ENCODE results near the gene CEP192.

CEP192 gene

GRCh38 chr18:12948050-12948804 is 42.9 kb upstream of the CEP192 start (continued):
- no peak; the same call in none of the 2 replicates for TF ChIP-seq ZNF324 (tag by site-specific recombination; IDR thresholded peaks at IDR 0.05)
- TF ChIP-seq ZNF398 (tag by site-specific recombination; IDR thresholded peaks at IDR 0.05): no peak; the same call in 1 of the 2 replicates
- TF ChIP-seq ZNF10 (tag by site-specific recombination; IDR thresholded peaks at IDR 0.05): no peak
- TF ChIP-seq ZNF48 (tag by site-specific recombination; IDR thresholded peaks at IDR 0.05): no peak
- TF ChIP-seq ZNF350 (tag by site-specific recombination; IDR thresholded peaks at IDR 0.05): no peak
- TF ChIP-seq ZNF423 (tag by site-specific recombination; IDR thresholded peaks at IDR 0.05): no peak
- no peak for TF ChIP-seq AEBP2 (tag by site-specific recombination; IDR thresholded peaks at IDR 0.05; ENCODE audit: borderline replicate concordance)
- TF ChIP-seq ZNF221 (tag by site-specific recombination; IDR thresholded peaks at IDR 0.05; ENCODE audit: borderline replicate concordance): no peak
- no peak for TF ChIP-seq ZNF23 (tag by site-specific recombination; IDR thresholded peaks at IDR 0.05; ENCODE audit: borderline replicate concordance)
- no peak for TF ChIP-seq ZNF560 (tag by site-specific recombination; IDR thresholded peaks at IDR 0.05; ENCODE audit: borderline replicate concordance)
- no peak for TF ChIP-seq ZNF624 (tag by site-specific recombination; IDR thresholded peaks at IDR 0.05)
- TF ChIP-seq PRDM4 (tag by site-specific recombination; IDR thresholded peaks at IDR 0.05): no peak; the same call in 1 of the 2 replicates
- no peak; the same call in 1 of the 2 replicates for TF ChIP-seq ZBTB21 (tag by site-specific recombination; IDR thresholded peaks at IDR 0.05)
- TF ChIP-seq ZNF223 (tag by site-specific recombination; IDR thresholded peaks at IDR 0.05): no peak
- TF ChIP-seq ZNF654 (tag by site-specific recombination; IDR thresholded peaks at IDR 0.05; ENCODE audit: low read depth): no peak
- 0 out of 2 replicates have a peak, but pooled peaks have one; percentile 30 for TF ChIP-seq ZNF2 (tag by site-specific recombination; IDR thresholded peaks at IDR 0.05)
- no peak for TF ChIP-seq ZNF169 (tag by site-specific recombination; IDR thresholded peaks at IDR 0.05)
- TF ChIP-seq HOXC10 (CRISPR knock-in tag; IDR thresholded peaks at IDR 0.05): no peak
- TF ChIP-seq ZNF311 (tag by site-specific recombination; IDR thresholded peaks at IDR 0.05; ENCODE audit: borderline replicate concordance): no peak
- peak; percentile 92 for TF ChIP-seq ZBTB10 (tag by site-specific recombination; IDR thresholded peaks at IDR 0.05)
- TF ChIP-seq ZNF19 (tag by site-specific recombination; IDR thresholded peaks at IDR 0.05; ENCODE audit: low read depth): 0 out of 2 replicates have a peak, but pooled peaks have one; percentile 17
- 0 out of 2 replicates have a peak, but pooled peaks have one; percentile 27 for TF ChIP-seq HOXD13 (CRISPR knock-in tag; IDR thresholded peaks at IDR 0.05; ENCODE audit: borderline replicate concordance)
- TF ChIP-seq ZNF175 (tag by site-specific recombination; IDR thresholded peaks at IDR 0.05): no peak
- peak; percentile 63; the same call in 1 of the 2 replicates for TF ChIP-seq ZNF610 (tag by site-specific recombination; IDR thresholded peaks at IDR 0.05; ENCODE audit: borderline replicate concordance)
- no peak for TF ChIP-seq ZNF214 (tag by site-specific recombination; IDR thresholded peaks at IDR 0.05; ENCODE audit: borderline replicate concordance)
- TF ChIP-seq CTCF (tag by site-specific recombination; IDR thresholded peaks at IDR 0.05): no peak
- TF ChIP-seq MZF1 (tag by site-specific recombination; IDR thresholded peaks at IDR 0.05; ENCODE audit: borderline replicate concordance): no peak
- no peak for TF ChIP-seq YY2 (tag by site-specific recombination; IDR thresholded peaks at IDR 0.05)
- peak; percentile 82 for TF ChIP-seq ZFP37 (tag by site-specific recombination; IDR thresholded peaks at IDR 0.05)
- no peak for TF ChIP-seq MEIS1 (CRISPR knock-in tag; IDR thresholded peaks at IDR 0.05; ENCODE audit: borderline replicate concordance)
